Measurements from ENCODE around the gene POLR2H. TPM values are rescaled to one million over a fixed set of nuclear protein-coding genes. Genes with fewer than 3 reads are reported as not detected.

The POLR2H gene
- total RNA-seq, 1 donor from 2014 or later: 60.5 TPM

DNA sequence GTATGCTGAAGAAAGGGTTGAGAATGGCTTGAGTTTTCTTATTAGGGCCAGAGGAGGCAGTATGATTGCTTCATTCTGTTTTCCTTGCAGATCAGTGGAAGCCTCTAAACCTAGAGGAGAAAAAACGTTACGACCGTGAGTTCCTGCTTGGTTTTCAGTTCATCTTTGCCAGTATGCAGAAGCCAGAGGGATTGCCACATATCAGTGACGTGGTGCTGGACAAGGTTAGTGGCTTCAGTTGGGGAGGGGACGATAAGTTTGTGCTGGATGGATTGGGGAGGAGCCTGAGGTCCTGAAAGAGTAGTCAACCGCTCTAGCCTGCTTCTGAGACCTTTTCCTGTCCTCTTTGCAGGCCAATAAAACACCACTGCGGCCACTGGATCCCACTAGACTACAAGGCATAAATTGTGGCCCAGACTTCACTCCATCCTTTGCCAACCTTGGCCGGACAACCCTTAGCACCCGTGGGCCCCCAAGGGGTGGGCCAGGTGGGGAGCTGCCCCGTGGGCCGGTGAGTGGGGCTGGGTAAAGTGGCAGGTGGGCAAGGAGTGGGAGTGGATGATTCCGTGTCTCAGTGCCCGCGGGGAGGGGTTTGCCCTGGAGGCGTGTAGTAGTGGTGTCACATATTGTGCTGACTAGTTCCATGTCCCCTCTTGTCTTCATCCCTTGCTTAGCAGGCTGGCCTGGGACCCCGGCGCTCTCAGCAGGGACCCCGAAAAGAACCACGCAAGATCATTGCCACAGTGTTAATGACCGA lies 38.6 kb upstream of the POLR2H start:
- Mint-ChIP-seq H3K27ac (no peak overlapping the region), H3K36me3 (ENCODE audit: low read depth) (peaks cover 90% of the 10 kb centered on the region), H3K27me3 (no peaks in the 10 kb centered on the region), H3K4me3 (no peak overlapping the region), H3K9me3 (no peaks in the 10 kb centered on the region), H3K4me1 (peaks cover 2% of the 10 kb centered on the region)
- ATAC-seq (ENCODE audit: low read depth) (no peak), DNase-seq (no peak)
- POLR2A ChIA-PET: no interaction called here
- intact Hi-C loops (cut with micrococcal nuclease): no loop called here
- CTCF ChIA-PET: no interaction called here
- TF ChIP-seq, protein P1, sequence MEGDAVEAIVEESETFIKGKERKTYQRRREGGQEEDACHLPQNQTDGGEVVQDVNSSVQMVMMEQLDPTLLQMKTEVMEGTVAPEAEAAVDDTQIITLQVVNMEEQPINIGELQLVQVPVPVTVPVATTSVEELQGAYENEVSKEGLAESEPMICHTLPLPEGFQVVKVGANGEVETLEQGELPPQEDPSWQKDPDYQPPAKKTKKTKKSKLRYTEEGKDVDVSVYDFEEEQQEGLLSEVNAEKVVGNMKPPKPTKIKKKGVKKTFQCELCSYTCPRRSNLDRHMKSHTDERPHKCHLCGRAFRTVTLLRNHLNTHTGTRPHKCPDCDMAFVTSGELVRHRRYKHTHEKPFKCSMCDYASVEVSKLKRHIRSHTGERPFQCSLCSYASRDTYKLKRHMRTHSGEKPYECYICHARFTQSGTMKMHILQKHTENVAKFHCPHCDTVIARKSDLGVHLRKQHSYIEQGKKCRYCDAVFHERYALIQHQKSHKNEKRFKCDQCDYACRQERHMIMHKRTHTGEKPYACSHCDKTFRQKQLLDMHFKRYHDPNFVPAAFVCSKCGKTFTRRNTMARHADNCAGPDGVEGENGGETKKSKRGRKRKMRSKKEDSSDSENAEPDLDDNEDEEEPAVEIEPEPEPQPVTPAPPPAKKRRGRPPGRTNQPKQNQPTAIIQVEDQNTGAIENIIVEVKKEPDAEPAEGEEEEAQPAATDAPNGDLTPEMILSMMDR (IDR thresholded peaks at IDR 0.05): no peak

DNA sequence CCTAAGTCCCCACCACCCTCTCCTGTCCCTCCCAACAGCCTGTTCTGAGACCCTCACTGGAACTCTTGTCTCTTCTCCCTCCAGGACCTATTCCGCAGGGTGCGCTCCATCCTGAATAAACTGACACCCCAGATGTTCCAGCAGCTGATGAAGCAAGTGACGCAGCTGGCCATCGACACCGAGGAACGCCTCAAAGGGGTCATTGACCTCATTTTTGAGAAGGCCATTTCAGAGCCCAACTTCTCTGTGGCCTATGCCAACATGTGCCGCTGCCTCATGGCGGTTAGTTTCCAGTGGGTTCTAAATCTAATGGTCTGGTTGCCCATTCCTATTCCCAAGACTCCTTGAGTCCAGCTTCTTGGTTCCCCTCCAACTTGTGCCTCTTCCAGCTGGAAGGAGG lies 37.8 kb upstream of the POLR2H start:
- ATAC-seq (ENCODE audit: low read depth) (no peak), DNase-seq (no peak)
- Mint-ChIP-seq H3K4me1 (no peaks in the 10 kb centered on the region), H3K36me3 (ENCODE audit: low read depth) (peaks cover 94% of the 10 kb centered on the region), H3K27ac (no peak overlapping the region), H3K9me3 (no peaks in the 10 kb centered on the region), H3K4me3 (no peak overlapping the region), H3K27me3 (no peaks in the 10 kb centered on the region)
- intact Hi-C loops (cut with micrococcal nuclease): no loop called here
- ChIA-PET POLR2A (no interaction called here), CTCF (interaction anchor here (1.0 kb wide), 1 partner anchor 30 kb away, joined by 5 read pairs; no protein-coding TSS in a partner anchor)
- TF ChIP-seq, protein P1 (IDR thresholded peaks at IDR 0.05): no peak

DNA sequence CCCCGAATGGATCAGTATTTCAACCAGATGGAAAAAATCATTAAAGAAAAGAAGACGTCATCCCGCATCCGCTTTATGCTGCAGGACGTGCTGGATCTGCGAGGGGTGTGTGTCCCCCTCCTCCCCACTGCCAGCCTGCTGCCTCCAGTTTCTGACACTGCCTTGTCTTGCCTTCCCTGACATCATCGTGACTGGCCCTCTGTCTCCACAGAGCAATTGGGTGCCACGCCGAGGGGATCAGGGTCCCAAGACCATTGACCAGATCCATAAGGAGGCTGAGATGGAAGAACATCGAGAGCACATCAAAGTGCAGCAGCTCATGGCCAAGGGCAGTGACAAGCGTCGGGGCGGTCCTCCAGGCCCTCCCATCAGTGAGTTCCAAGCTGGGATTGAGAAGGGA lies 36.2 kb upstream of the POLR2H start:
- Mint-ChIP-seq H3K9me3 (no peaks in the 10 kb centered on the region), H3K36me3 (ENCODE audit: low read depth) (peaks cover 100% of the 10 kb centered on the region), H3K27me3 (no peaks in the 10 kb centered on the region), H3K4me3 (no peak overlapping the region), H3K4me1 (no peaks in the 10 kb centered on the region), H3K27ac (no peak overlapping the region)
- DNase-seq (no peak), ATAC-seq (ENCODE audit: low read depth) (no peak)
- intact Hi-C loops (cut with micrococcal nuclease): no loop called here
- ChIA-PET POLR2A (no interaction called here), CTCF (no interaction called here)
- TF ChIP-seq, protein P1 (IDR thresholded peaks at IDR 0.05): no peak

DNA sequence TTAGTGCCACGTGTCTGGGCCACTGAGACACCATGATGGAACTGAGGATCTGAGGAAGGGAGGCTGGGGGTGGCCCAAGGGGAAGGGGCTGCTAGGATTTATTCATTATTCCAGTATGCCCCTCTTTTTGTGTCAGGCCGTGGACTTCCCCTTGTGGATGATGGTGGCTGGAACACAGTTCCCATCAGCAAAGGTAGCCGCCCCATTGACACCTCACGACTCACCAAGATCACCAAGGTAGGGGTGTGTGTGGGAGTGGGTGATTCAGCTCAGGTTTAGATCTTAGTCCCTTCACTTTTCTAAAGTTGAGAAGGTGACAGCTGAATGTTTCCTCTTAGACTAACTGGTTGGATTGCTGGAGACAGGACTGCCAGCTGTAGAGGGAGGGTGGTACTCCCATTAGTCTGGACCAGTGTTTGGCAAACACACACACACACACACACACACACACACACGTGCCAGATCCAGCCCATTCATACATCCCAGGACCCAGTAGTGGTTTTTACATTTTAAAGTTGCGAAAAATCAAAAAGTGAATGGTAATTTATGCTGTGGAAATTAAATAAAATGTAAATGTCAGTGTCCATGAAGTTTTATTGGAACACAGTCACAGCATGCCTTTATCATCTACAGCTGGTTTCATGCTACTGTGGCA lies 35.7 kb upstream of the POLR2H start:
- H3K27ac Mint-ChIP-seq: no peak overlapping the region
- no peaks in the 10 kb centered on the region for H3K27me3 Mint-ChIP-seq
- H3K4me1 Mint-ChIP-seq: no peaks in the 10 kb centered on the region
- no peak overlapping the region for H3K4me3 Mint-ChIP-seq
- ChIA-PET CTCF (no interaction called here), POLR2A (no interaction called here)
- DNase-seq: no peak
- intact Hi-C loops (cut with micrococcal nuclease): no loop called here
- H3K9me3 Mint-ChIP-seq: no peaks in the 10 kb centered on the region
- TF ChIP-seq, protein P1 (IDR thresholded peaks at IDR 0.05): no peak
- H3K36me3 Mint-ChIP-seq (ENCODE audit: low read depth): peaks cover 99% of the 10 kb centered on the region
- ATAC-seq (ENCODE audit: low read depth): no peak

DNA sequence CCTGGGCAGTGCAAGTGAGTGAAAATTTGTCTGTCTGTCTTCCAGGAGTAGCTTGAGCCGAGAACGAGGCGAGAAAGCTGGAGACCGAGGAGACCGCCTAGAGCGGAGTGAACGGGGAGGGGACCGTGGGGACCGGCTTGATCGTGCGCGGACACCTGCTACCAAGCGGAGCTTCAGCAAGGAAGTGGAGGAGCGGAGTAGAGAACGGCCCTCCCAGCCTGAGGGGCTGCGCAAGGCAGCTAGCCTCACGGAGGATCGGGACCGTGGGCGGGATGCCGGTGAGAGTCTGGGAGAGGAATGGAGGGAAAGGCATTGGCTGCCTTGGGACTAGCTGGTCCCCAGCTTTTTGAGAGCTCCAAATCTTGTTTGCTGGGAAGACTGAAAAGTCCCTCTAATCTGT lies 34.3 kb upstream of the POLR2H start:
- TF ChIP-seq, protein P1 (IDR thresholded peaks at IDR 0.05): no peak

More for the DNA sequence above, 34.3 kb upstream of the POLR2H start:
- H3K36me3 Mint-ChIP-seq (ENCODE audit: low read depth): peaks cover 99% of the 10 kb centered on the region
- DNase-seq: no peak
- ChIA-PET POLR2A (interaction anchor here (1.0 kb wide), 1 partner anchor 10 kb away, joined by 3 read pairs; no protein-coding TSS in a partner anchor), CTCF (no interaction called here)
- no peak for ATAC-seq (ENCODE audit: low read depth)
- no peaks in the 10 kb centered on the region for H3K4me1 Mint-ChIP-seq
- no peak overlapping the region for H3K4me3 Mint-ChIP-seq
- intact Hi-C loops (cut with micrococcal nuclease): no loop called here
- H3K27me3 Mint-ChIP-seq: no peaks in the 10 kb centered on the region
- H3K9me3 Mint-ChIP-seq: no peaks in the 10 kb centered on the region
- no peak overlapping the region for H3K27ac Mint-ChIP-seq
